ENCODE measurements around the gene YBX2. TPM values are rescaled to one million over a fixed set of nuclear protein-coding genes. Genes with fewer than 3 reads are reported as not detected.

YBX2 gene
- total RNA-seq, 2 donors from 2014 or later: 1.7 to 1.8 TPM

GRCh38 chr17:7325031-7325528 is 30.6 kb upstream of the YBX2 start:
- intact Hi-C loops (cut with DNase I): no loop called here
- no peak for DNase-seq (ENCODE audit: low spot score)

- DNase-seq (ENCODE audit: low spot score): no peak
- intact Hi-C loops (cut with DNase I): no loop called here
These were observed 30.0 kb upstream of the YBX2 start for GRCh38 chr17:7324438-7324779.

GRCh38 chr17:7323731-7324437 is 29.4 kb upstream of the YBX2 start:
- intact Hi-C loops (cut with DNase I): no loop called here
- no peak for DNase-seq (ENCODE audit: low spot score)

- intact Hi-C loops (cut with DNase I): loop anchor here in 1 of 2 donors (1.0 kb wide), 1 partner anchor 186 kb away; no protein-coding TSS in a partner anchor
These were observed 28.2 kb upstream of the YBX2 start for GRCh38 chr17:7322520-7323194.

GRCh38 chr17:7321466-7321865 is 27.0 kb upstream of the YBX2 start:
- DNase-seq (ENCODE audit: low spot score): no peak
- intact Hi-C loops (cut with DNase I): no loop called here

More at GRCh38 chr17:7322520-7323194, 28.2 kb upstream of the YBX2 start:
- no peak for DNase-seq (ENCODE audit: low spot score)

- DNase-seq (ENCODE audit: low spot score): no peak
- intact Hi-C loops (cut with DNase I): no loop called here
These were observed 23.9 kb upstream of the YBX2 start for GRCh38 chr17:7318121-7318860.

- no peak for DNase-seq (ENCODE audit: low spot score)
These were observed 22.8 kb upstream of the YBX2 start for GRCh38 chr17:7317161-7317803.

GRCh38 chr17:7315570-7316235 is 21.3 kb upstream of the YBX2 start:
- intact Hi-C loops (cut with DNase I): no loop called here
- DNase-seq (ENCODE audit: low spot score): no peak

More at GRCh38 chr17:7317161-7317803, 22.8 kb upstream of the YBX2 start:
- intact Hi-C loops (cut with DNase I): no loop called here

- intact Hi-C loops (cut with DNase I): no loop called here
- DNase-seq (ENCODE audit: low spot score): peak; percentile 98
These were observed 20.5 kb upstream of the YBX2 start, which contains the start of gene GPS2 for GRCh38 chr17:7314719-7315569. TSS of gene GPS2 (minus strand) at chr17:7315360. CDS start at chr17:7315052, 308 bp downstream.

GRCh38 chr17:7313890-7314718 is 19.7 kb upstream of the YBX2 start:
- intact Hi-C loops (cut with DNase I): no loop called here

GRCh38 chr17:7313088-7313889 is 18.9 kb upstream of the YBX2 start:
- intact Hi-C loops (cut with DNase I): no loop called here
- no peak for DNase-seq (ENCODE audit: low spot score)

More at GRCh38 chr17:7313890-7314718, 19.7 kb upstream of the YBX2 start:
- no peak for DNase-seq (ENCODE audit: low spot score)

- no peak for DNase-seq (ENCODE audit: low spot score)
- intact Hi-C loops (cut with DNase I): no loop called here
These were observed 18.1 kb upstream of the YBX2 start for GRCh38 chr17:7312432-7313087.

GRCh38 chr17:7311110-7311705 is 16.8 kb upstream of the YBX2 start:
- intact Hi-C loops (cut with DNase I): no loop called here

GRCh38 chr17:7309628-7310027 is 15.2 kb upstream of the YBX2 start:
- no peak for DNase-seq (ENCODE audit: low spot score)
- intact Hi-C loops (cut with DNase I): no loop called here

More at GRCh38 chr17:7311110-7311705, 16.8 kb upstream of the YBX2 start:
- DNase-seq (ENCODE audit: low spot score): no peak

- intact Hi-C loops (cut with DNase I): no loop called here
- DNase-seq (ENCODE audit: low spot score): no peak
These were observed 14.4 kb upstream of the YBX2 start for GRCh38 chr17:7308625-7309433.

Measured in posterior vena cava (tissue), 2 donors.